Amygdala (tissue), 56 donors: ENCODE data around the gene RSPH6A.

Source experiments
- DNase-seq, 56 donors: peaks; one replicate each; lab custom pipeline; 2025; lab: John Stamatoyannopoulos, UW

RSPH6A gene

DNA sequence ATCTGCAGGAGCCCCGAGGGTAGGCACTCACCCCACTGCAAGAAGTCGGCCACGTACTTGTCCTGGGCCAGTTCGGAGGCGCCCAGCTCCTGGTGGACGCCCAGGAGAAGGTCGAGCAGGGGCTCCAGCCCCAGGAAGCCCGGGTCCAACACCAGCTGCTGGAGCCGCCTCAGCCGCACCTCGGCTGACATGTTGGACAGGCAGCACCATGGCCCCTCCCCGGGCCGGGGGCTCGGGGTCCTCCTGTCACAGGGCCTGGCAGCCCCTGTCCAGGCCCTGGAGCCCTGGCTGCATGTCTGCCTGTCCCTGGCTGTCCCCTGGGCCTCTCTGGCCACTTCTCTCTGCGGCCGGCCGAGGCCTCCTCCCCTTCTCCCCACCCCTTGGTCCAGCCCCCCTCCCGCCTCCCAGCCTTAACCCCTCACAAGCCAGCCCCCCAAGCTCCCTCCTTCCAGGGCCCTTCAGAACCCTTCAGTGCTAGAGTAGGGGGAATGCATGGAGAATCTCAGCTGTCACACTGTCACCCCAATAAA lies 32.9 kb downstream of the RSPH6A start, which contains the start of gene DMPK:
Gene DMPK (minus strand): TSS at position 329 of the 530 bp plus-strand sequence. CDS start 138 bp downstream, at position 191.
- peak in 12 of 56 donors; percentile 10 to 42 (median 26) for DNase-seq

DNA sequence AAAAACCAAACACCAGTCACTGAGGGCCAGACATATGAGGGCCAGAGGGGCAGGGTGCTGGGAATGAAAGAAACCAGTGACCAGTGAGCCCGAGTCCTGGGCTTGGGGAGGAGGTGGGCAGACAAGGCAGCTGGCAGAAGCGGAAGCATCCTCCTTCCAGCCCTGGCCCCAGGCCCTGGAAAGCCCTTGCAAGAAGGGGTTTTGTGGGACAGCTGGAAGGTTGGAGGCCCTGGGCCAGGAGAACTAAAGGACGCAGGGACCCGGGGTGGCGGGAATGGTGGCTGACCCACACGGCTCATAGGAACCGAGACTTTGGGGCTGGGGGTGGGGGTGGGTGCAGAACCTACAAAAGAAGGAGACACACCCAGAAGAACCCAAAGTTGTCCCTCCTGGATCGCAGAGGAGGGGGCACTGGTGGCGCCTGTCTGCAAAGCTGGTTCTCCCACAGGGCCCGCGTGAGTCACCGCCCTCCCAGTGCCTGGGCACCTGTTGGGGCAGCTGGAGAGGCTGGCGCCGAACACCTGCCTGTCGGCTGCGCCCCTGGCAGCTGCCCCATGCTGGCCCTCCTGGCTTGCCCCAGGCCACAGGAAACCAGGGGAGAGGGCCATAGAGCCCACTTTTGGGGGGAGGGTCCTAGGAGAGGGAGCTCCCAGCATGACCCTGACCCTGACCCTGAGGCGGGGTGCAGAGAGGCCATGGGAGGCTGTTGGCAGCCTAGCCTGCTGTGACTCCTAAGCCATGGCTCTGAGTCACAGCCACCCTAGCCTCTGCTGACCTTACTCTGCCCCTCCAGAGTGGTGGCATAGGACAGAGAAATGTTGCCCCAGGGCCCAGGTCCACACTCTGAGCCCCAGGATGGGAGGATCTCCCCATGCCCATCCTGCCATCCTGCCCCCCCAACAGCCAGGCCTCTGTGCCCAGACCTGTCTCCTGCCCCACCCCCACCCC lies 33.6 kb downstream of the RSPH6A start:
- DNase-seq = peak in 2 of 56 donors; percentile 6 to 10

GRCh38 chr19:45780448-45781213 lies 34.5 kb downstream of the RSPH6A start:
- DNase-seq = no peak

DNA sequence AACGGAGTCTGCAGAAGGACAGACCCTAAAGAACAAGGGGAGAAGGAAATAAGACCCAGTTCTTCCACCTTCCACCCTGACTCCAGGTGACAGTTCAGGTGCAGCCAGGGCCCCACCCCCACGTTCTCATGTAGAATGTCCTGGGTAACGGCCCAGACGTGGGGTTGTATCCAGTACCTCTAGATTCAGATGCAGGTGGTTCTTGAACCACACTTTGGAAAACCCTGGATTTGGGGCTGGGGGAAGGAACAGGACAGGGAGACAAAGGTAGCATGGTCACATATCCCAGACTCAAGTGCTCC lies 35.0 kb downstream of the RSPH6A start:
- no peak for DNase-seq

- peak in 1 of 56 donors; percentile 49 for DNase-seq
Observed at GRCh38 chr19:45779231-45780145, 35.6 kb downstream of the RSPH6A start.

GRCh38 chr19:45778010-45778661 lies 37.0 kb downstream of the RSPH6A start:
- no peak for DNase-seq

DNA sequence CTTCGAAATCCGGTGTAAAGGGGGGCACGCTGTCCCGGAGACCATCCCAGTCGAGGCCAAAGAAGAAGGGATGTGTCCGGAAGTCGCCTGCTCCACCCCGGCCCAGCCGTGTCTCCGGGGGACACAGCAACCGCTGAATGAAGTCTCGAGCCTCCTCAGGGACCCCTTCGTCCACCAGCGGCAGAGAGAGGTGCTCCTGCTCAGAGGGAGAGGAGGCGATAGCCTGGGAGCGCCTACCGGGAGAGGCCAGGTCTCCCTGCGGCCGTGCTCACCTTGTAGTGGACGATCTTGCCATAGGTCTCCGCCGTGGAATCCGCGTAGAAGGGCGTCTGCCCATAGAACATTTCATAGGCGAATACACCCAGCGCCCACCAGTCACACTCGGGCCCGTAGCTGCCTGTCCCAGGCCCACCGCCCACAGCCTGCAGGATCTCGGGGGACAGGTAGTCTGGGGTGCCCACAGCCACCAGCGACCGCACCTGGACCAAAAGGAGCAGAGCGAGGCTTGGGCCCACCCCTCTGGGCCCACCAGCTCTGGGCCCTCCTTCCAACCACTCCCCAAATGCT lies 37.6 kb downstream of the RSPH6A start:
- DNase-seq = no peak

- no peak for DNase-seq
Observed at GRCh38 chr19:45774765-45775164, 40.3 kb downstream of the RSPH6A start.

GRCh38 chr19:45773384-45773783 lies 41.7 kb downstream of the RSPH6A start:
- DNase-seq = no peak

DNA sequence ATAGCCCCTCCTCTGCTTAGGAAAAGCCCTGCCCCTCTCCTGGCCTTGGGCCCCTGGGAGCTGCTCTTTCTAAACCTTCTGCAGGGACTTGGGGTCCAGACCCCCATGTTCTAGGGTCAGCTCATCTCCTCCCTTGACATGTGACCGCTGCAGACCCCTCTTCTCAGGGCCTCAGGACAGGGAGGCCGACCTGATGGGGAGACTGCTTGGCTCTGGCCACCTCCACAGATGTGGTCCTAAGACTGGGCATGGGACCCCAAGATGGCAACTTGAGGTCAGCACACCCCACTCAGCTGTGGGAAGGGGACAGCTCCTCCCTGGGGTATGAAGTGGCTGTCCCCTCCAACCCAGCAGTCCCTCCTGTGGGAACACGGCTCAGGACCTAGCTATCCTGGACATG lies 42.2 kb downstream of the RSPH6A start:
- no peak for DNase-seq

DNA sequence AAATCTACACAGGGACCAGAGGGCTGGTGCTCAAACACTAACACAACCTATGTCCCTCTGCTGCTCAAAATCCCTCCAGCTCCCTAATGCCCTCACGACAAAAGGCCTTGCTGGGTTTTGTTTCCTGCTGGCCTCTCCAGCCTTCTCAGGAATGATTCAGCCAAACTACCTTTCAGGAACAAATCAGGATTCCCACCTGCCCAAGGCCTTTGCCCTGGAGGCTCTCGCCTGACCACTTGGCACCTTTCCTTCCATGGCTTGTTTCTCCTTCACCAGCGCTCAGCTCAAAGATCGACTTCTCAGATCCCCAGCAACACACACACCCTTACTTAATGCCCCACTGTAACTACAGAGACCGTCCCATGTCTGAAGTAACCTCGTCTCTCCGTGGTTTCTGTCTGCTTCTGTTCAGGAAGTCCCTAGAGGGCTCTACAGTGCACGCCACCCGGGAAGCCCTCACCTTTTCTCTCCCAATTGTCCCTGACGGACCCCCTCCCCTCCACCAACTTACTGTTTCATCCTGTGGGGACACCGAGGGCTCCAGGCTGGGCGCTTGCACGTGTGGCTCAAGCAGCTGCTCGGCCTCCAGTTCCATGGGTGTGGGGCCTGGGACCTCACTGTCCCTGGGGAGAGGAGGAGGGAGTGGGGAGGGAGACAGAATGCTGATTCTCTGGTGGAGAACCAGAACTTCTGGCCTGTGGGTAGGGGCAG lies 42.8 kb downstream of the RSPH6A start:
- no peak for DNase-seq

DNA sequence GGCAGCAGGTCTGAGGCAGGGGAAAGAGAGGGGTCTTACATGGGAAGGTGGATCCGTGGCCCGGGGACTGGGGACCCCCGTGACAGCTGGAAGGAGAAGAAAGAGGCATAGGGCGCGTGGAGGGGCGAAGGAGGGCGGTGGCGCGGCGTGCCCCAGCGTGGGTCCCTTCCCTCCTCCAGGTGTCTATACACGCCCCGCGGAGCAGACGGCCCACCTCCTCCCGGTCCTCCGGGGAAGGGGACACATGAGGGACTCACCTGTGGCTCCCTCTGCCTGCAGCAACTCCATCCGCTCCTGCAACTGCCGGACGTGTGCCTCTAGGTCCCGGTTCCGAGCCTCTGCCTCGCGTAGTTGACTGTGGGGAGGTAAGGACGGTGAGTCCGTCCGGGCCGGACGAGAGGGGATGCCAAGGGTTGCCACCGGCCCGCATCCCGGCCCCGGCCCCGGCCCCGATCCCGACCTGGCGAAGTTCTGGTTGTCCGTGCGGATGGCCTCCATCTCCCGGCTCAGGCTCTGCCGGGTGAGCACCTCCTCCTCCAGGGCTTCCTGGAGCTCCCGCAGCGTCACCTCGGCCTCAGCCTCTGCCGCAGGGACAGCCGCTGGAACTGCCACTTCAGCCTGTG lies 43.7 kb downstream of the RSPH6A start:
- DNase-seq = no peak

DNA sequence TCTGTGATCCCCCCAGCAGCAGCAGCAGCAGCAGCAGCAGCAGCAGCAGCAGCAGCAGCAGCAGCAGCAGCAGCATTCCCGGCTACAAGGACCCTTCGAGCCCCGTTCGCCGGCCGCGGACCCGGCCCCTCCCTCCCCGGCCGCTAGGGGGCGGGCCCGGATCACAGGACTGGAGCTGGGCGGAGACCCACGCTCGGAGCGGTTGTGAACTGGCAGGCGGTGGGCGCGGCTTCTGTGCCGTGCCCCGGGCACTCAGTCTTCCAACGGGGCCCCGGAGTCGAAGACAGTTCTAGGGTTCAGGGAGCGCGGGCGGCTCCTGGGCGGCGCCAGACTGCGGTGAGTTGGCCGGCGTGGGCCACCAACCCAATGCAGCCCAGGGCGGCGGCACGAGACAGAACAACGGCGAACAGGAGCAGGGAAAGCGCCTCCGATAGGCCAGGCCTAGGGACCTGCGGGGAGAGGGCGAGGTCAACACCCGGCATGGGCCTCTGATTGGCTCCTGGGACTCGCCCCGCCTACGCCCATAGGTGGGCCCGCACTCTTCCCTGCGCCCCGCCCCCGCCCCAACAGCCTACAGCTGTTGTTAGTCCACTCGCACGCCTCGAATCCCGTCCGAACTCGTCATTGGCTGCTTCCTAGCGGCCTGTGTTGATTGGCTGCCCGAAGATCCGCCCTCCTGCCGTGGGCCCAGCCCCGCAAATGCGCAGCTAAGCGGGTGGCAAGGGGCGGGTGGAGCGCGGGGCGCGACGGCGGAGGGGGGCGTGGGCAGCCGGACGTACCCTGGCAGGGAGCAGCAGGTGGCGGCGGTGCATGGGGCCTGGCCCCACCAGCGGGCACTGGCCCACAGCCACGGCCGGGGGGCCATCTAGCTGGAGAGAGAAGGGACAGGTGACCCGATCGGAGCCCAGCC lies 44.7 kb downstream of the RSPH6A start:
- DNase-seq = peak; percentile 63 to 95 (median 86)

GRCh38 chr19:45769821-45770191 lies 45.3 kb downstream of the RSPH6A start:
- peak in 21 of 56 donors; percentile 48 to 83 (median 66) for DNase-seq

- DNase-seq = peak; percentile 53 to 97 (median 88)
Observed at GRCh38 chr19:45768984-45769782, 45.9 kb downstream of the RSPH6A start, which contains the start of gene SIX5. TSS of gene SIX5 (minus strand) at chr19:45769252. CDS start at chr19:45768844, 408 bp downstream.

DNA sequence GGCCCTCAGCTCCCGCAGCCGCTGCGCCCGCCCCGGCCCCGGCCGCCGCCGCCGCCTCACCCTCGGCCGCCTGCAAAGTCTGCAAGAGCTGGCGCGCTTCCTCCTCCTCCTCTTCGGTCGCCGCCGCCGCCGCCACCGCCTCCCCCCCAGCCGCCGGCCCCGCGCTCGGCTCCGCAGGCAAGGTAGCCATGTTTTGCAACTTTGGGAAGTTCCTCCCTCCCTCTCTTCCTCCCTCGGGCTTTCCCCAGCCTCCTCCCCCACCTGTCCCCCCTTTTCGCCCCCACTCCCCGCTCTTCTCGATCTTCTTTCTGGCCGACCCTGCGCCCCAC lies 46.5 kb downstream of the RSPH6A start:
- DNase-seq = peak in 5 of 56 donors; percentile 34 to 49 (median 40)
